GM12801 (cell line): ENCODE results near the gene PCDH15.

Source experiments
- TF ChIP-seq, protein P1 (sequence below): IDR thresholded peaks from one replicate; pipeline ENCODE4 v1.5.1; 2011; ENCODE audit warnings: control low read depth; ENCODE audit not compliant: insufficient read length; ENCODE audit errors: extremely low read depth

PCDH15 gene

DNA sequence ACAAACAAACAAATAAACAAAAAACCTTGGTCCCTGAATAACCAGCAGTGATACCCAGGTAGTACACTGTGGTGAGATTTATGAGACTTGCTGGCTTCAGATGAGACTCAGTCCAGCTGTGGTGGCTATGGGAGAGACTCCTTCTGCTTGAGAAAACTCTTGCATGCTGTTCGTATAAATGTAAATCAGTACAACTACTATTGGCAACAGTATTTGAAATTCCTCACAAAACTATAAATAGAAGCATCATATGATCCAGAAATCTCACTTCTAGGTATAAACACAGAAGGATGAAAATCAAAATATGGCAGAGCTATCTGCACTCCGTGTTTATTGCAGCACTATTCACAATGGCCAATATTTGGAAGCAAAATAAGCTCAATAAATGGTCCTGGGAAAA is 692.1 kb downstream of the PCDH15 start:
- TF ChIP-seq, protein P1, sequence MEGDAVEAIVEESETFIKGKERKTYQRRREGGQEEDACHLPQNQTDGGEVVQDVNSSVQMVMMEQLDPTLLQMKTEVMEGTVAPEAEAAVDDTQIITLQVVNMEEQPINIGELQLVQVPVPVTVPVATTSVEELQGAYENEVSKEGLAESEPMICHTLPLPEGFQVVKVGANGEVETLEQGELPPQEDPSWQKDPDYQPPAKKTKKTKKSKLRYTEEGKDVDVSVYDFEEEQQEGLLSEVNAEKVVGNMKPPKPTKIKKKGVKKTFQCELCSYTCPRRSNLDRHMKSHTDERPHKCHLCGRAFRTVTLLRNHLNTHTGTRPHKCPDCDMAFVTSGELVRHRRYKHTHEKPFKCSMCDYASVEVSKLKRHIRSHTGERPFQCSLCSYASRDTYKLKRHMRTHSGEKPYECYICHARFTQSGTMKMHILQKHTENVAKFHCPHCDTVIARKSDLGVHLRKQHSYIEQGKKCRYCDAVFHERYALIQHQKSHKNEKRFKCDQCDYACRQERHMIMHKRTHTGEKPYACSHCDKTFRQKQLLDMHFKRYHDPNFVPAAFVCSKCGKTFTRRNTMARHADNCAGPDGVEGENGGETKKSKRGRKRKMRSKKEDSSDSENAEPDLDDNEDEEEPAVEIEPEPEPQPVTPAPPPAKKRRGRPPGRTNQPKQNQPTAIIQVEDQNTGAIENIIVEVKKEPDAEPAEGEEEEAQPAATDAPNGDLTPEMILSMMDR = no peak

DNA sequence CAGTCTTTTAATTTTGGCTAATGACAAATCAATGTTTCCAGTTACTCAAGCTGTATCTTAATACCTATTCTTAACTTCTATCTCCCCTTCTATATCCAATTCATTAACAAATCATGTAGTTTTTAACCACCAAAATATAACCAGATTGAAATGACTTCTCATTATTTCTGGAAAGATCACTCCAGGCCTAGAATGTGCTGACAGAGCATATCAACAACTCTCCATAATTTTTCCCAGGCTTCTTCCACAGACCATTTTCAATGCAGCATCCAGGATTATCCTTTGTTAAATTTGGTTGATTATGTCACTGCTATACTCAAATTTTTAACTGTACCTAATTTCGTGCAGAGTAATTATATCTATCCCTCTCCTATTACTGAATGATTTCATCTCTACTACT is 704.1 kb downstream of the PCDH15 start:
- TF ChIP-seq, protein P1 = no peak

DNA sequence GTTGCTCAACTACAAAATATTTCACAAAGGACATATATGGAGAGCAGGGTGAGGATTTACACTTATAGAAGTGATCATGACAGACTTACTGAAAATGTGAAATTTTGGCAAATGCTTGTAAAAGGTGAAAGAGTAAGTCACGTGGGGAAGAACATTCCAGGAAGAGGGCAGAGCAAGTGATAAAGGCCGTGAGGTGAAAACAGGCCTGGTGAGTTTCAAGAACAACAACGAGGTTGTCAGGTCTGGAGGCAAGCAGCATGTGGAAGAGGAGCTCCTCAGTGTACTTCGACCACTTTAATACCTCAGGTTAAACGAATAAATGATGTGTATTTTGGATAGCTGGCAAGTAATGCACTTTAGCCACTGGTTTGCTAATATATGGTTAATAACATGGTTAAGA is 706.7 kb downstream of the PCDH15 start:
- TF ChIP-seq, protein P1 = no peak

DNA sequence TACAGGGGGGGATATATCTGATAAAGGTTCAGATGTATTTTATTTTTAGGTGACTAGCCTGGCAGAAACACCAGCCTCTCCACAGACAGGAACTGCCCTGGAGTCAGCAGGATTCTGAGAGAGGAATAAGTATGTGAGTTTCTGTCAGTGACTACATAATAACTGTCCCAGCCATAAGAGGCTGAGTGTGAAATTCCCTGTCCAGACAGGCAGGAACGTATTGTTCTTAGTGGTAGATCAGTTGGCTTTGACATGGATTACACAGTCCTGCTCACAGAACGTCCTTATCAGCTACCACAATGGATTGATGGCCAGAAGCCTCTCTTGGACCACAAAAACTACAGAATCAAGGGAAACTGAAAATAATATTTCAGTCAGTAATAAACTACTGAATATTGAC is 709.8 kb downstream of the PCDH15 start:
- TF ChIP-seq, protein P1 = no peak

DNA sequence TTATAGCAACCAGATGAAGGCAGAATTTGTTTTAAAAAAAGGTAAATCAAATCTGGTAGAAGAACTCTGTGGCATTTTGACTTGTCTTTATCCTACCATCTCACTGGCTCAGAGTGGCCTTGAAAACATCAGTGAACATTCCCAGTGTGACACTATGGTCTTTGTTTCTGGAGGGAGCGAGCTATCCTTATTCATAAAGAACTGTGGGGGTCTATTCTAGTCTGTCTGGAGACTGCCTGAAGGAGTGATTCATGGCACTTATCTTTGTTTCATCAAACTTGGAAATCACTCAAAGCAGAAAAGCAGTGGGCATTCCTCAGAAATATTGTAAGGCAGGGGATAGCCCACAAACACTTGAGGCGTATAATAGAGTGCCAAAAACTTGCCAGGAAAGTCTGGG is 719.1 kb downstream of the PCDH15 start:
- TF ChIP-seq, protein P1 = no peak

DNA sequence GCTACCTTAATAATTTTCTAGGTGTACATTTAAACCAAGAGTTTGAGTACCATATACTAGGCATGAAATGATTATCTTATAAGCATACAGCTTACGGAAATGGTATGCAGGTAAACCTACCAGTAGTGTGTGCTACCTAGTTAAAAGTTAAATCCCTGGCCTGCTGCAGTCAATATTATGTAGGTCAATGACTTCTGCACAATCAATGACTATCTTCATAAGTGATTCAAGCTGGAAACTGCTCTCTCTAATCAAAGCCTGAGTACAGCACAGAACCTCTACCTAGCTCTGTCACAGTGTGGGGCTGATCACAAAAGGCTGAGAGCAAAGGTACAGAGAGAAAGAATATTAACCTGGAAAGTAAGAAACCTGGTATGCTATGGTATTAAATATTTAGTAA is 733.7 kb downstream of the PCDH15 start:
- TF ChIP-seq, protein P1 = no peak

DNA sequence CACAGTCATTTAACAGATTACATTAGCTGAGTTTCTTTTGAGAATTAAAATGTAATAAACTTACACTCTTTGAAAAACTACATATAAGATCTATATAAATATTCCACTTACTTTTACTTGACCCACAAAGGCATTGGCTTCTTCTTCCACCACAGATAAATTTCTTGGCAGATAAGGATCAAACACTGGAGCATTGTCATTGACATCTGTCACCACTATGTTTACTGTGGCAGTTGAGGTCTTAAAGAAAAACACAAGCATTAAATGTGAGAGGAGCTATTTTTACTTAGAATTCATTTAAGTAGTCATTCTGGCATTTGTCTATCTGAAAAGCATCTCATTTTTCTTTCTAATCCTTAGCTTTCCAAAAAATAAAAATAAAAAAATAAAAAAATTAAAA is 734.4 kb downstream of the PCDH15 start:
- TF ChIP-seq, protein P1 = no peak

DNA sequence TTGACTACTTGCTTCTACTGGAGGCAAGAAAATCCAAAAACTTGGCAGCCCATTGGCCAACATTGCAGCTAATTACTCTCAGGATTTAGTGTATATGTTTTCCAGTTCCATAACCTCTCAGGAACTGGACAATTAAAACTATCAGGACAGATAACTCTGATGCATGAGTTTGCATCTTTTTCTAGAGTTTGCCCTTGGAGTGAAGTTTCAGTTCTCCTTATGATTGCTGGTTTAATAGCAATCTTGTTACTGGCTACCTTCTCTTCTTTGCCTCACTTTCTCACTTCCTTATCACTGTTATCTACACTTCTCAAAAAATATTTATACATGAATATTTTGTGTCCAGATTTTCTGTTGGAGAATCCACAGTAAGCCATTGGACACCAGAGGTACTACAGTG is 735.9 kb downstream of the PCDH15 start:
- TF ChIP-seq, protein P1 = no peak
